OCI-LY1 (cell line): Measurements from ENCODE around the gene C1orf226.

ENCODE experiments used
- CTCF ChIP-seq: fragments of 200-600 bp; sonication (generic), shearing (Covaris generic); IDR thresholded peaks from 2 replicates; pipeline ENCODE4 v1.5.1; 2017; ENCODE audit warnings: mild to moderate bottlenecking, antibody characterized with exemption, low read length, moderate library complexity, mixed read lengths
- EZH2 ChIP-seq: fragments of 200-600 bp; sonication (generic), shearing (Covaris generic); IDR thresholded peaks from 2 replicates; pipeline ENCODE4 v1.8.0; 2017; ENCODE audit warnings: borderline replicate concordance, mixed run types, mild to moderate bottlenecking, antibody characterized with exemption, low read length, moderate library complexity, mixed read lengths

DNA sequence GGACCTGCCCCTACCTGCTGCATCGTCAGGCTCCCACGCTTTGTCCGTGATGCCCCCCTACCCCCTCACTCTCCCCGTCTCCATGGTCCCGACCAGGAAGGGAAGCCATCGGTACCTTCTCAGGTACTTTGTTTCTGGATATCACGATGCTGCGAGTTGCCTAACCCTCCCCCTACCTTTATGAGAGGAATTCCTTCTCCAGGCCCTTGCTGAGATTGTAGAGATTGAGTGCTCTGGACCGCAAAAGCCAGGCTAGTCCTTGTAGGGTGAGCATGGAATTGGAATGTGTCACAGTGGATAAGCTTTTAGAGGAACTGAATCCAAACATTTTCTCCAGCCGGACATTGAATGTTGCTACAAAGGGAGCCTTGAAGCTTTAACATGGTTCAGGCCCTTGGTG lies 13.8 kb upstream of the C1orf226 start:
- TF ChIP-seq CTCF = no peak
- no peak for TF ChIP-seq EZH2
